ENCODE data around the gene TET1.

DNA sequence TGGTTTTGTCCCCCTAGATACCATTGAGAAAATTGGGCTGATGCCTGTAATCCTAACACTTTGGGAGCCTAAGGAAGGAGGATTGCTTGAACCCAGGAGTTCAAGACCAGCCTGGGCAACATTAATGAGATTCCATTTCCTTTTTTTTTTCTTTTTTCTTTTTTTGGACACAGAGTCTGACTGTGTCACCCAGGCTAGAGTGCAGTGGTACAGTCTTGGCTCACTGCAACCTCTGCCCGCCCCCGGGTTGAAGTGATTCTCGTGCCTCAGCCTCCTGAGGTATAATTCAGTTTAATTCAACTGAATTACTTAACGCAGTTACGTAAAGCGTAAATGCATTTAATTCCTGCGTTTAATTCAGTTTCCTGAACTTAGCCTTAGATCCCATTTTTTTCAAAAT, 174.2 kb downstream of the TET1 start:
- TF ChIP-seq MCM2 (IDR thresholded peaks at IDR 0.05; ENCODE audit: low read depth) = no peak
- TF ChIP-seq BRF1 (IDR thresholded peaks at IDR 0.05; ENCODE audit: borderline replicate concordance, extremely low read depth, insufficient read length) = no peak
- TF ChIP-seq, protein P1, sequence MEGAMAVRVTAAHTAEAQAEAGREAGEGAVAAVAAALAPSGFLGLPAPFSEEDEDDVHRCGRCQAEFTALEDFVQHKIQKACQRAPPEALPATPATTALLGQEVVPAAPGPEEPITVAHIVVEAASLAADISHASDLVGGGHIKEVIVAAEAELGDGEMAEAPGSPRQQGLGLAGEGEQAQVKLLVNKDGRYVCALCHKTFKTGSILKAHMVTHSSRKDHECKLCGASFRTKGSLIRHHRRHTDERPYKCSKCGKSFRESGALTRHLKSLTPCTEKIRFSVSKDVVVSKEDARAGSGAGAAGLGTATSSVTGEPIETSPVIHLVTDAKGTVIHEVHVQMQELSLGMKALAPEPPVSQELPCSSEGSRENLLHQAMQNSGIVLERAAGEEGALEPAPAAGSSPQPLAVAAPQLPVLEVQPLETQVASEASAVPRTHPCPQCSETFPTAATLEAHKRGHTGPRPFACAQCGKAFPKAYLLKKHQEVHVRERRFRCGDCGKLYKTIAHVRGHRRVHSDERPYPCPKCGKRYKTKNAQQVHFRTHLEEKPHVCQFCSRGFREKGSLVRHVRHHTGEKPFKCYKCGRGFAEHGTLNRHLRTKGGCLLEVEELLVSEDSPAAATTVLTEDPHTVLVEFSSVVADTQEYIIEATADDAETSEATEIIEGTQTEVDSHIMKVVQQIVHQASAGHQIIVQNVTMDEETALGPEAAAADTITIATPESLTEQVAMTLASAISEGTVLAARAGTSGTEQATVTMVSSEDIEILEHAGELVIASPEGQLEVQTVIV (CRISPR knock-in tag; IDR thresholded peaks at IDR 0.05; ENCODE audit: borderline replicate concordance) = no peak
- TF ChIP-seq, protein P2, sequence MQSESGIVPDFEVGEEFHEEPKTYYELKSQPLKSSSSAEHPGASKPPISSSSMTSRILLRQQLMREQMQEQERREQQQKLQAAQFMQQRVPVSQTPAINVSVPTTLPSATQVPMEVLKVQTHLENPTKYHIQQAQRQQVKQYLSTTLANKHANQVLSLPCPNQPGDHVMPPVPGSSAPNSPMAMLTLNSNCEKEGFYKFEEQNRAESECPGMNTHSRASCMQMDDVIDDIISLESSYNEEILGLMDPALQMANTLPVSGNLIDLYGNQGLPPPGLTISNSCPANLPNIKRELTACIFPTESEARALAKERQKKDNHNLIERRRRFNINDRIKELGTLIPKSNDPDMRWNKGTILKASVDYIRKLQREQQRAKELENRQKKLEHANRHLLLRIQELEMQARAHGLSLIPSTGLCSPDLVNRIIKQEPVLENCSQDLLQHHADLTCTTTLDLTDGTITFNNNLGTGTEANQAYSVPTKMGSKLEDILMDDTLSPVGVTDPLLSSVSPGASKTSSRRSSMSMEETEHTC (IDR thresholded peaks at IDR 0.05) = no peak
- no peak for TF ChIP-seq HDAC2 (IDR thresholded peaks at IDR 0.05)
- no peak for TF ChIP-seq ZNF583 (CRISPR knock-in tag; IDR thresholded peaks at IDR 0.05)
- no peak for TF ChIP-seq KLF16 (IDR thresholded peaks at IDR 0.05)
- TF ChIP-seq, protein P3, sequence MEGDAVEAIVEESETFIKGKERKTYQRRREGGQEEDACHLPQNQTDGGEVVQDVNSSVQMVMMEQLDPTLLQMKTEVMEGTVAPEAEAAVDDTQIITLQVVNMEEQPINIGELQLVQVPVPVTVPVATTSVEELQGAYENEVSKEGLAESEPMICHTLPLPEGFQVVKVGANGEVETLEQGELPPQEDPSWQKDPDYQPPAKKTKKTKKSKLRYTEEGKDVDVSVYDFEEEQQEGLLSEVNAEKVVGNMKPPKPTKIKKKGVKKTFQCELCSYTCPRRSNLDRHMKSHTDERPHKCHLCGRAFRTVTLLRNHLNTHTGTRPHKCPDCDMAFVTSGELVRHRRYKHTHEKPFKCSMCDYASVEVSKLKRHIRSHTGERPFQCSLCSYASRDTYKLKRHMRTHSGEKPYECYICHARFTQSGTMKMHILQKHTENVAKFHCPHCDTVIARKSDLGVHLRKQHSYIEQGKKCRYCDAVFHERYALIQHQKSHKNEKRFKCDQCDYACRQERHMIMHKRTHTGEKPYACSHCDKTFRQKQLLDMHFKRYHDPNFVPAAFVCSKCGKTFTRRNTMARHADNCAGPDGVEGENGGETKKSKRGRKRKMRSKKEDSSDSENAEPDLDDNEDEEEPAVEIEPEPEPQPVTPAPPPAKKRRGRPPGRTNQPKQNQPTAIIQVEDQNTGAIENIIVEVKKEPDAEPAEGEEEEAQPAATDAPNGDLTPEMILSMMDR (IDR thresholded peaks at IDR 0.05 in 2 of 3, conservative IDR thresholded peaks at IDR 0.05 in 1 of 3; ENCODE audit: insufficient read depth in 2 of 3, low read depth in 1 of 3, low read length in 3 of 3) = no peak
- TF ChIP-seq, protein P4, sequence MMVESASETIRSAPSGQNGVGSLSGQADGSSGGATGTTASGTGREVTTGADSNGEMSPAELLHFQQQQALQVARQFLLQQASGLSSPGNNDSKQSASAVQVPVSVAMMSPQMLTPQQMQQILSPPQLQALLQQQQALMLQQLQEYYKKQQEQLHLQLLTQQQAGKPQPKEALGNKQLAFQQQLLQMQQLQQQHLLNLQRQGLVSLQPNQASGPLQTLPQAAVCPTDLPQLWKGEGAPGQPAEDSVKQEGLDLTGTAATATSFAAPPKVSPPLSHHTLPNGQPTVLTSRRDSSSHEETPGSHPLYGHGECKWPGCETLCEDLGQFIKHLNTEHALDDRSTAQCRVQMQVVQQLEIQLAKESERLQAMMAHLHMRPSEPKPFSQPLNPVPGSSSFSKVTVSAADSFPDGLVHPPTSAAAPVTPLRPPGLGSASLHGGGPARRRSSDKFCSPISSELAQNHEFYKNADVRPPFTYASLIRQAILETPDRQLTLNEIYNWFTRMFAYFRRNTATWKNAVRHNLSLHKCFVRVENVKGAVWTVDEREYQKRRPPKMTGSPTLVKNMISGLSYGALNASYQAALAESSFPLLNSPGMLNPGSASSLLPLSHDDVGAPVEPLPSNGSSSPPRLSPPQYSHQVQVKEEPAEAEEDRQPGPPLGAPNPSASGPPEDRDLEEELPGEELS (CRISPR knock-in tag; IDR thresholded peaks at IDR 0.05; ENCODE audit: borderline replicate concordance) = no peak
- no peak for TF ChIP-seq MXI1 (IDR thresholded peaks at IDR 0.05; ENCODE audit: low read depth, low read length)
- TF ChIP-seq NR3C1 (CRISPR knock-in tag; IDR thresholded peaks at IDR 0.05) = no peak
- no peak for TF ChIP-seq ZNF274 (IDR thresholded peaks at IDR 0.05; ENCODE audit: borderline replicate concordance, low read depth, low read length)

Measured in K562 (cell line).